ENCODE data around the gene CCDC196. TPM values are rescaled to one million over a fixed set of nuclear protein-coding genes. Genes with fewer than 3 reads are reported as not detected.

CCDC196 gene
- total RNA-seq, 2 experiments from 2014 or later, result not detected

DNA sequence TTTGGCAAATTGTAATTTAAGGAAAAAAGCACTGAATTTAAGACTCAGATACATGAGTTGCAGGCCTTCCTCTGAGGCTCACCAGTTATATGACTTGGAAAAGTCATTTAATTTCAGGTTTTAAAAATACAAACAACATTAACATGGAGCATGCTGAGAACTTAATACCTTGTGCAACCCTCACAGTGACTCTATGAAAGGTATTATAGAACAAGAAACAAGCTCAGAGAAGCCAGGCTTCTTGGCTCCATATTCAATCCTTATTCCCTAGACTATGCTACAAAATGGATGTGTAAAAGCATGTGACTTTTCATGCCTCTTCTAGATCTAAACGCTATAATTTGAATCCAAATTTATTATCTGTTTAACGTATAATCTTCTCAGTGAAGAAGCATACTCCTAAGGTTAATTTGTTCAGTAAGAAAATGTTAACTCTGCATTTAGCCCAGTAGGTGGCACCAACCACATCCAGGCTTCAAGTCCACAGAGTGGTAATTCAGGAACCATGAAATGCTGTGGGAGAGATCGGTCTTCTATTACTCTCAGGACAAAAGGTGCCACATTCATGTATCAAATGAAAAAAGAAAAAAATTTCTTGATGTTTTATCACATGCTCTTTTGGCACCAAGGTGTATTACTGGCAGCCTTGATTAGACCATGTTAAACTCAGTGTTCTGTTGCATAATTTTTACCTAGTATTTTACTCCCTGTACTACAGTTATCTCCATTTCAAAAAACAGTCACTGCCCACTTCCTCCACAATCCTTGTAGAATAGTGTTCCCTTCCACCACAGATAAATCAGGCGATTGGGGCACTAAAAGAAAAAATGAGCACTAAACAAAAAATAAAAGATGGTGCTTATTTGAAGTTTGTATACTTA, 9.3 kb downstream of the CCDC196 start:
- Histone ChIP-seq H3K36me3 (ENCODE audit: insufficient read depth, low read length) (no peaks in the 10 kb centered on the region), H3K9me3 (ENCODE audit: low read length) (no peaks in the 10 kb centered on the region), H3K27ac (ENCODE audit: low read depth, low read length, poor library complexity, severe bottlenecking) (no peak overlapping the region), H3K4me2 (ENCODE audit: low read length) (no peak overlapping the region), H3K4me1 (ENCODE audit: insufficient read depth, low read length, poor library complexity, severe bottlenecking) (no peaks in the 10 kb centered on the region), H3K4me3 (ENCODE audit: low read depth, low read length, poor library complexity, severe bottlenecking) (no peak overlapping the region), H2AFZ (ENCODE audit: low read length) (no peak overlapping the region), H4K20me1 (ENCODE audit: insufficient read depth, low read length) (no peaks in the 10 kb centered on the region), H3K79me2 (ENCODE audit: insufficient read depth, low read depth, low read length) (no peaks in the 10 kb centered on the region), H3K9me2 (ENCODE audit: insufficient read depth, low read length) (no peaks in the 10 kb centered on the region)
- ChIA-PET CTCF (ENCODE audit: unreplicated experiment) (no interaction called here), POLR2A (no interaction called here)
- TF ChIP-seq, protein P1, sequence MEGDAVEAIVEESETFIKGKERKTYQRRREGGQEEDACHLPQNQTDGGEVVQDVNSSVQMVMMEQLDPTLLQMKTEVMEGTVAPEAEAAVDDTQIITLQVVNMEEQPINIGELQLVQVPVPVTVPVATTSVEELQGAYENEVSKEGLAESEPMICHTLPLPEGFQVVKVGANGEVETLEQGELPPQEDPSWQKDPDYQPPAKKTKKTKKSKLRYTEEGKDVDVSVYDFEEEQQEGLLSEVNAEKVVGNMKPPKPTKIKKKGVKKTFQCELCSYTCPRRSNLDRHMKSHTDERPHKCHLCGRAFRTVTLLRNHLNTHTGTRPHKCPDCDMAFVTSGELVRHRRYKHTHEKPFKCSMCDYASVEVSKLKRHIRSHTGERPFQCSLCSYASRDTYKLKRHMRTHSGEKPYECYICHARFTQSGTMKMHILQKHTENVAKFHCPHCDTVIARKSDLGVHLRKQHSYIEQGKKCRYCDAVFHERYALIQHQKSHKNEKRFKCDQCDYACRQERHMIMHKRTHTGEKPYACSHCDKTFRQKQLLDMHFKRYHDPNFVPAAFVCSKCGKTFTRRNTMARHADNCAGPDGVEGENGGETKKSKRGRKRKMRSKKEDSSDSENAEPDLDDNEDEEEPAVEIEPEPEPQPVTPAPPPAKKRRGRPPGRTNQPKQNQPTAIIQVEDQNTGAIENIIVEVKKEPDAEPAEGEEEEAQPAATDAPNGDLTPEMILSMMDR (conservative IDR thresholded peaks at IDR 0.05; ENCODE audit: low read length), result peak; percentile 89
- no peak for TF ChIP-seq EZH2phosphoT487 (IDR thresholded peaks at IDR 0.05; ENCODE audit: borderline replicate concordance, low read depth, low read length)
- peak; percentile 28 for DNase-seq (ENCODE audit: low spot score)
- intact Hi-C loops (cut with micrococcal nuclease; ENCODE audit: unreplicated experiment), result loop anchor here (10.0 kb wide), 1 partner anchor 619 kb away; no protein-coding TSS in a partner anchor
- BruUV-seq (replicated peaks), result no TSS peak

DNA sequence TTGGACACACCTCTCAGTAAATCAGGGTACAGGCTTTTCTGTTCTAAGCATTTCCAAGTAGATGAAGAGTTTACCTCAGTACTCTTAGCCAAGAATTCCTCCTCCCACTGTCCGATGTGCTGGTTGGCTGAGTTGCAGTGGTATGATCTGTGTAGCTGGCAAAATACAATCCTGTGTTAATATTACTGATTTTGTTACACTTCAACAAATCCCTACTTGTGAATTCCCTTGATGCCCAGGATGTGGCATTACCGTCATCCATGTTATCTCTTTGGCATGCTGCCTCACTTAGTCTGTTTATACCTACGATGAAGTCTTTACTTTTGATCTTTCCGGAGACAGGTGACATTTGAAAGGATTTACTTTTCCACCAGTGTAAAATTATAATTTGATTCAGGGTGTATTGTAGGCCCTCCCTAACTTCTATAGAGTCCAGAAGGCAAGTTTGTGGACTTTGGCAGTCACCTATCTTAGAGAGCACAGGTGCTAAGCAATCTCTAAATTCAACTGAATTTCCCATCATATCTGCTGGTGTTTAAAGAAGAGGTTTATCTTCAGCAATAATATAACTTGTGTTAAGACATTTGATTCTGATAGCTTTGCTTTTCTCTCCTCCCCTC, 10.1 kb downstream of the CCDC196 start:
- TF ChIP-seq EZH2phosphoT487 (IDR thresholded peaks at IDR 0.05; ENCODE audit: borderline replicate concordance, low read depth, low read length), result no peak
- TF ChIP-seq, protein P1 (conservative IDR thresholded peaks at IDR 0.05; ENCODE audit: low read length), result no peak
- CTCF ChIA-PET (ENCODE audit: unreplicated experiment), result no interaction called here
- Histone ChIP-seq H3K36me3 (ENCODE audit: insufficient read depth, low read length) (no peaks in the 10 kb centered on the region), H3K4me2 (ENCODE audit: low read length) (no peak overlapping the region), H3K4me3 (ENCODE audit: low read depth, low read length, poor library complexity, severe bottlenecking) (no peak overlapping the region), H3K79me2 (ENCODE audit: insufficient read depth, low read depth, low read length) (no peaks in the 10 kb centered on the region), H3K4me1 (ENCODE audit: insufficient read depth, low read length, poor library complexity, severe bottlenecking) (no peaks in the 10 kb centered on the region), H3K27ac (ENCODE audit: low read depth, low read length, poor library complexity, severe bottlenecking) (no peak overlapping the region), H3K9me2 (ENCODE audit: insufficient read depth, low read length) (no peaks in the 10 kb centered on the region), H2AFZ (ENCODE audit: low read length) (no peak overlapping the region), H3K9me3 (ENCODE audit: low read length) (no peaks in the 10 kb centered on the region), H4K20me1 (ENCODE audit: insufficient read depth, low read length) (no peaks in the 10 kb centered on the region)
- intact Hi-C loops (cut with micrococcal nuclease; ENCODE audit: unreplicated experiment), result loop anchor here (10.0 kb wide), 1 partner anchor 619 kb away; no protein-coding TSS in a partner anchor
- no peak for DNase-seq (ENCODE audit: low spot score)
- no TSS peak for BruUV-seq (replicated peaks)
- POLR2A ChIA-PET, result interaction anchor here (1.7 kb wide), 1 partner anchor 16 kb away, joined by 3 read pairs; no protein-coding TSS in a partner anchor
